HepG2 (cell line): ENCODE data around the gene SARNP. TPM values are rescaled to one million over a fixed set of nuclear protein-coding genes. Genes with fewer than 3 reads are reported as not detected.
A peak's percentile ranks its signal among the peaks of the same experiment; 100 is the strongest.

Experiments used
- ATAC-seq: fragments of 200-7000 bp; cut with Tn5 transposase; 3 replicates; pipeline ENCODE4 v1.9.1; 2020; ENCODE audit warnings: mild to moderate bottlenecking, moderate library complexity
- BruUV-seq: library from RNA; stranded (reverse); fragments of 400-500 nt; replicated peaks from 2 replicates; lab custom pipeline; 2021; lab: Mats Ljungman, UMichigan
- CTCF ChIA-PET: fragments of 300-600 bp; formaldehyde crosslinking; extraction: SDS; loops from one replicate; lab custom pipeline; 2021; ENCODE audit warnings: low total read pairs, inconsistent platforms, low intra/inter-chr PET ratio; lab: Yijun Ruan, JAX
- POLR2A ChIA-PET: fragments of 350-600 bp; sonication (Branson Sonifier 250); formaldehyde crosslinking; loops from one replicate; lab custom pipeline; 2020; ENCODE audit warnings: antibody characterized with exemption, inconsistent platforms; lab: Yijun Ruan, JAX
- DNase-seq: peaks from one replicate; pipeline ENCODE4 v3.0.0-alpha.2; 2015; ENCODE audit warnings: low spot score
- FAIRE-seq: peaks from 3 replicates; lab custom pipeline; 2011; peaks lifted over from hg19 to GRCh38; lab: Jason Lieb, UNC
- H2AFZ ChIP-seq: one replicate; pipeline ENCODE4 v1.6.1; 2011; ENCODE audit warnings: low read length, inconsistent platforms
- H3K27ac ChIP-seq: fragments of 300-600 bp; 3 replicates; pipeline ENCODE4 v1.8.0; 2011; ENCODE audit warnings: mixed run types, mild to moderate bottlenecking, mixed read lengths, low read length, inconsistent platforms; ENCODE audit not compliant: insufficient read depth; ENCODE audit errors: extremely low read length
- H3K27me3 ChIP-seq, 2 experiments: fragments of 200-600 bp in 1 of 2; 2 replicates in 1 of 2; 3 replicates in 1 of 2; pipeline versions ENCODE4 v1.6.0 to v1.8.0; 2011; ENCODE audit warnings: low read length in 2 of 2, mild to moderate bottlenecking in 2 of 2, moderate library complexity in 2 of 2, inconsistent platforms in 1 of 2; ENCODE audit not compliant: insufficient read depth in 2 of 2, control insufficient read depth in 1 of 2
- H3K36me3 ChIP-seq, 2 experiments: fragments of 200-600 bp in 1 of 2; replicated peaks in 1 of 2; 2 replicates in 1 of 2; 3 replicates in 1 of 2; pipeline versions ENCODE4 v1.5.1 to v1.8.0; 2011; ENCODE audit warnings: low read length in 2 of 2, inconsistent platforms in 1 of 2; ENCODE audit not compliant: insufficient read depth in 2 of 2, control insufficient read depth in 1 of 2
- H3K4me1 ChIP-seq: 2 replicates; pipeline ENCODE4 v1.5.1; 2012; ENCODE audit warnings: low read length, inconsistent platforms; ENCODE audit not compliant: insufficient read depth
- H3K4me2 ChIP-seq: 2 replicates; pipeline ENCODE4 v1.6.0; 2011; ENCODE audit warnings: low read depth, low read length, inconsistent platforms
- H3K4me3 ChIP-seq, 3 experiments: fragments of 200-600 bp in 1 of 3; sonication (generic), shearing (Covaris generic) in 1 of 3; replicated peaks in 1 of 3; 2 replicates each; pipeline ENCODE4 v1.5.1; 2011 to 2016; ENCODE audit warnings: low read length in 3 of 3, inconsistent platforms in 2 of 3, low read depth in 2 of 3, mild to moderate bottlenecking in 2 of 3, control low read depth in 1 of 3, mixed read lengths in 1 of 3; ENCODE audit not compliant: insufficient read depth in 1 of 3
- H3K79me2 ChIP-seq: one replicate; pipeline ENCODE4 v1.6.1; 2011; ENCODE audit warnings: low read length, inconsistent platforms; ENCODE audit not compliant: insufficient read depth
- H3K9ac ChIP-seq: 2 replicates; pipeline ENCODE4 v1.6.0; 2011; ENCODE audit warnings: mild to moderate bottlenecking, low read depth, low read length, inconsistent platforms; ENCODE audit not compliant: insufficient read depth
- H3K9me3 ChIP-seq: 2 replicates; pipeline ENCODE4 v1.5.1; 2012; ENCODE audit warnings: mild to moderate bottlenecking, low read length
- H4K20me1 ChIP-seq: 2 replicates; pipeline ENCODE4 v1.6.0; 2011; ENCODE audit warnings: inconsistent platforms, mild to moderate bottlenecking, low read length, moderate library complexity; ENCODE audit not compliant: insufficient read depth
- FLYWCH1 ChIP-seq: sonication (generic); formaldehyde crosslinking; IDR thresholded peaks from 2 replicates; pipeline ENCODE4 v1.8.1; 2023; ENCODE audit warnings: mild to moderate bottlenecking, missing genetic modification reagents
- FOSL2 ChIP-seq: sonication (generic); formaldehyde crosslinking; IDR thresholded peaks from 2 replicates; pipeline ENCODE4 v1.4.0; 2020; ENCODE audit warnings: missing genetic modification reagents
- SOX13 ChIP-seq, 3 experiments: fragments of 450-650 bp in 1 of 3; sonication (generic) in 1 of 3; formaldehyde crosslinking in 1 of 3; IDR thresholded peaks in 2 of 3; conservative IDR thresholded peaks in 1 of 3; 2 replicates each; pipeline versions ENCODE4 v1.5.0 to v1.6.1; 2016 to 2020; ENCODE audit warnings: antibody characterized with exemption in 1 of 3, mild to moderate bottlenecking in 1 of 3, missing compliant biosample characterization in 1 of 3, missing genetic modification reagents in 1 of 3, moderate library complexity in 1 of 3
- ZBTB26 ChIP-seq: IDR thresholded peaks from 2 replicates; pipeline ENCODE4 v1.6.1; 2016; ENCODE audit warnings: missing compliant biosample characterization, missing genetic modification reagents, borderline replicate concordance
- ZNF280B ChIP-seq: sonication (generic); formaldehyde crosslinking; IDR thresholded peaks from 2 replicates; pipeline ENCODE4 v1.5.0; 2020; ENCODE audit warnings: missing genetic modification reagents, mild to moderate bottlenecking, borderline replicate concordance
- WGBS: methylation state at CpG from one replicate; pipeline ENCODE4 v1.1.6; 2017; ENCODE audit warnings: low lambda C conversion rate; 5-methylcytosine and 5-hydroxymethylcytosine counted together
- in situ Hi-C: cut with HindIII; loops from 2 replicates; pipeline ENCODE4 v1.10.0; 2017; ENCODE audit warnings: low pct_unique_long_range_greater_than_20kb; ENCODE audit not compliant: extremely low pct_ligation_motif_present
- intact Hi-C: fragments of 100-400 bp; cut with micrococcal nuclease; formaldehyde crosslinking; loops from one replicate; pipeline ENCODE4 v1.10.0; 2022; ENCODE audit not compliant: unreplicated experiment
- polyA plus RNA-seq, 8 experiments: library from polyadenylated mRNA; depleted of rRNA in 3 of 8; stranded (reverse) in 7 of 8; unstranded in 1 of 8; fragments of >200 nt; fragmentation: Illumina TruSeq in 4 of 8; extraction: Trizol in 4 of 8; gene quantifications; 2 replicates each; pipeline versions ENCODE4 v1.2.1 to v1.2.3, GENCODE V29; 2011 to 2016; ENCODE audit warnings: low read depth in 4 of 8, missing spikeins in 1 of 8, mixed read lengths in 1 of 8; ENCODE audit not compliant: insufficient read depth in 1 of 8
- total RNA-seq, 5 experiments: library from RNA; depleted of rRNA; stranded (reverse); fragments of >200 nt; fragmentation: Illumina TruSeq; extraction: Trizol; gene quantifications; 2 replicates each; pipeline ENCODE4 v1.2.3, GENCODE V29; 2016; ENCODE audit warnings: low read depth in 1 of 5

SARNP gene
- total and polyA plus RNA-seq, 2 of the 13 experiments (the other 11 are each of a cell fraction or from before 2014, with no cell fraction given), result 59.0 to 95.4 TPM

- TF ChIP-seq ZBTB26 (CRISPR knock-in tag), result no peak
- TF ChIP-seq SOX13 (IDR thresholded peaks at IDR 0.05), result no peak
- 0 out of 4 replicates have a peak, but pooled peaks of 1 of the 2 experiments have one; percentile 4 for TF ChIP-seq SOX13 (CRISPR knock-in tag; conservative IDR thresholded peaks at IDR 0.05 in 1 of 2, IDR thresholded peaks at IDR 0.05 in 1 of 2)
- TF ChIP-seq FLYWCH1 (CRISPR knock-in tag), result no peak
Observed at GRCh38 chr12:55718015-55718414, 99.5 kb downstream of the SARNP start (continued).

GRCh38 chr12:55717011-55718007 is 100.2 kb downstream of the SARNP start:
- Histone ChIP-seq H2AFZ (no peak overlapping the region), H3K4me2 (peak overlapping the region; percentile 72), H3K27ac (no peak overlapping the region), H3K9ac (peak overlapping the region; percentile 80; the same call in 1 of the 2 replicates), H3K79me2 (no peaks in the 10 kb centered on the region), H4K20me1 (no peaks in the 10 kb centered on the region), H3K4me3 (peak overlapping the region; percentile 77 to 96 (median 84); a peak in 5 of 6 replicates), H3K9me3 (no peaks in the 10 kb centered on the region), H3K36me3 (no peaks in the 10 kb centered on the region; a peak in 1 of 5 replicates), H3K4me1 (peaks cover 62% of the 10 kb centered on the region), H3K27me3 (peaks cover 0 to 6% of the 10 kb centered on the region in 2 experiments; a peak in 1 of 5 replicates)
- intact Hi-C loops, result no loop called here
- 85% methylated on average over 8 of the region's 8 CpGs for WGBS
- CTCF ChIA-PET, result no interaction called here
- FAIRE-seq (no peak), DNase-seq (no peak), ATAC-seq (no peak)
- BruUV-seq, result no TSS peak
- in situ Hi-C loops, result no loop called here
- POLR2A ChIA-PET, result interaction anchor here (1.2 to 4.5 kb wide), 2 partner anchors 12 to 35 kb away, joined by 4 to 38 read pairs; partner anchors contain the start of gene CD63
- TF ChIP-seq FOSL2 (CRISPR knock-in tag) (0 out of 2 replicates have a peak, but pooled peaks have one; percentile 11), ZNF280B (no peak)
